ENCODE data around the gene PDXP. TPM values are rescaled to one million over a fixed set of nuclear protein-coding genes. Genes with fewer than 3 reads are reported as not detected.

The PDXP gene
- total and polyA plus RNA-seq, 8 donors = 8.3 to 13.3 (median 11.3) TPM

GRCh38 chr22:37627545-37627944, 31.0 kb upstream of the PDXP start:
- H3K4me1 ChIP-seq = peaks cover 11 to 55% of the 10 kb centered on the region in 2 donors
- intact Hi-C loops (cut with DNase I) = no loop called here
- no peaks in the 10 kb centered on the region for H3K9me3 ChIP-seq
- H3K36me3 ChIP-seq = peaks cover 0 to 87% of the 10 kb centered on the region in 2 donors
- H3K27ac ChIP-seq = peak overlapping the region; percentile 5 to 65
- peak in 1 of 4 donors; percentile 86 for DNase-seq
- H3K4me3 ChIP-seq = no peak overlapping the region
- no peak for ATAC-seq
- no peaks in the 10 kb centered on the region for H3K27me3 ChIP-seq
- no peak for TF ChIP-seq CTCF (IDR thresholded peaks at IDR 0.05)

GRCh38 chr22:37628830-37629229, 29.7 kb upstream of the PDXP start:
- H3K36me3 ChIP-seq = peaks cover 0 to 82% of the 10 kb centered on the region in 2 donors
- TF ChIP-seq CTCF (IDR thresholded peaks at IDR 0.05) = no peak
- H3K9me3 ChIP-seq = no peaks in the 10 kb centered on the region
- no peaks in the 10 kb centered on the region for H3K27me3 ChIP-seq
- no peak for ATAC-seq
- peaks cover 23 to 59% of the 10 kb centered on the region in 2 donors for H3K4me1 ChIP-seq
- no peak overlapping the region for H3K4me3 ChIP-seq
- H3K27ac ChIP-seq = peak overlapping the region in 1 of 2 donors; percentile 65
- intact Hi-C loops (cut with DNase I) = no loop called here
- DNase-seq = no peak

GRCh38 chr22:37629928-37630327, 28.6 kb upstream of the PDXP start:
- no peak for DNase-seq
- Histone ChIP-seq H3K27ac (no peak overlapping the region), H3K27me3 (no peaks in the 10 kb centered on the region), H3K9me3 (no peaks in the 10 kb centered on the region), H3K36me3 (peaks cover 0 to 71% of the 10 kb centered on the region in 2 donors), H3K4me3 (no peak overlapping the region), H3K4me1 (peaks cover 34 to 65% of the 10 kb centered on the region in 2 donors)
- intact Hi-C loops (cut with DNase I) = no loop called here
- no peak for ATAC-seq
- no peak for TF ChIP-seq CTCF (IDR thresholded peaks at IDR 0.05)

- Histone ChIP-seq H3K4me3 (no peak overlapping the region), H3K4me1 (peaks cover 30 to 65% of the 10 kb centered on the region in 2 donors), H3K36me3 (peaks cover 0 to 61% of the 10 kb centered on the region in 2 donors), H3K27ac (peak overlapping the region in 1 of 2 donors; percentile 95), H3K9me3 (no peaks in the 10 kb centered on the region), H3K27me3 (no peaks in the 10 kb centered on the region)
- no peak for TF ChIP-seq CTCF (IDR thresholded peaks at IDR 0.05)
- no peak for ATAC-seq
- intact Hi-C loops (cut with DNase I) = no loop called here
- DNase-seq = no peak
Measured at GRCh38 chr22:37630839-37631435, 27.6 kb upstream of the PDXP start.

GRCh38 chr22:37631448-37632173, 26.9 kb upstream of the PDXP start:
- H3K9me3 ChIP-seq = no peaks in the 10 kb centered on the region
- intact Hi-C loops (cut with DNase I) = no loop called here
- peaks cover 23 to 65% of the 10 kb centered on the region in 2 donors for H3K4me1 ChIP-seq
- no peak overlapping the region for H3K4me3 ChIP-seq
- peak in 1 of 4 donors; percentile 35 for DNase-seq
- no peaks in the 10 kb centered on the region for H3K27me3 ChIP-seq
- H3K36me3 ChIP-seq = peaks cover 0 to 54% of the 10 kb centered on the region in 2 donors
- no peak for ATAC-seq
- no peak for TF ChIP-seq CTCF (IDR thresholded peaks at IDR 0.05)
- H3K27ac ChIP-seq = peak overlapping the region in 1 of 2 donors; percentile 95
